ENCODE data around the gene TRIM16.

- no peak for TF ChIP-seq CTCF (IDR thresholded peaks at IDR 0.05; ENCODE audit: insufficient read depth, low read length, poor library complexity, severe bottlenecking)
- no peak for TF ChIP-seq EZH2phosphoT487 (conservative IDR thresholded peaks at IDR 0.05; ENCODE audit: low read length)
These were observed 32.5 kb downstream of the TRIM16 start for GRCh38 chr17:15651583-15652110.

Measured in SU-DHL-6 (cell line).